Vagina (tissue), 2 donors: ENCODE results near the gene PDE8A. TPM values are rescaled to one million over a fixed set of nuclear protein-coding genes. Genes with fewer than 3 reads are reported as not detected.
"Not testable (repeated sequence)": the region's sequence is repeated elsewhere in the genome, so short reads cannot be mapped to it uniquely, and the experiment has no call there.

ENCODE experiments used
- DNase-seq, 2 donors: peaks; one replicate each; pipeline ENCODE4 v3.0.0-alpha.2; 2017; ENCODE audit errors: extremely low spot score in 2 of 2
- H3K27ac ChIP-seq: fragments of 200-600 bp; sonication (generic); one replicate; pipeline ENCODE4 v1.5.1; 2019
- H3K27me3 ChIP-seq: fragments of 200-600 bp; sonication (generic); one replicate; pipeline ENCODE4 v1.5.1; 2019
- H3K36me3 ChIP-seq, 2 donors: fragments of 200-600 bp; sonication (generic); one replicate each; pipeline ENCODE4 v1.5.1; 2017 to 2019
- H3K4me1 ChIP-seq: fragments of 200-600 bp; sonication (generic); one replicate; pipeline ENCODE4 v1.5.1; 2019
- H3K4me3 ChIP-seq, 2 donors: fragments of 200-600 bp; sonication (generic); 1 replicate in 1 of 2; 2 replicates in 1 of 2; pipeline ENCODE4 v1.5.1; 2016 to 2019
- H3K9me3 ChIP-seq: fragments of 200-600 bp; sonication (generic); one replicate; pipeline ENCODE4 v1.5.1; 2019
- CTCF ChIP-seq, 3 experiments: fragments of 450-650 bp in 2 of 3; fragments of 200-600 bp in 1 of 3; sonication (generic) in 1 of 3; IDR thresholded peaks; one replicate each; pipeline ENCODE4 v1.5.1; 2017 to 2019; ENCODE audit warnings: antibody characterized with exemption in 3 of 3, mild to moderate bottlenecking in 2 of 3, moderate library complexity in 2 of 3
- POLR2A ChIP-seq, 2 donors: fragments of 450-650 bp; IDR thresholded peaks; one replicate each; pipeline ENCODE4 v1.6.1; 2017; ENCODE audit warnings: antibody characterized with exemption in 2 of 2, mild to moderate bottlenecking in 2 of 2, moderate library complexity in 2 of 2
- POLR2AphosphoS5 ChIP-seq, 2 donors: sonication (generic); formaldehyde crosslinking; IDR thresholded peaks; one replicate each; pipeline ENCODE4 v1.9.0; 2017; ENCODE audit warnings: antibody characterized with exemption in 2 of 2, mild to moderate bottlenecking in 2 of 2, low read depth in 1 of 2; ENCODE audit not compliant: insufficient read depth in 1 of 2
- intact Hi-C: fragments of 100-400 bp; cut with DNase I; formaldehyde crosslinking; loops from one replicate; pipeline ENCODE4 v1.15.1; 2023
- small RNA-seq: library from RNA; depleted of rRNA; stranded (forward); fragments of <200 nt; gene quantifications from one replicate; pipeline ENCODE3, GENCODE V24; 2016
- total RNA-seq: library from RNA; depleted of rRNA; stranded (reverse); fragments of >200 nt; gene quantifications from one replicate; pipeline ENCODE4 v1.2.3, GENCODE V29; 2016

PDE8A gene
- total RNA-seq, 1 donor from 2014 or later = 33.9 TPM

DNA sequence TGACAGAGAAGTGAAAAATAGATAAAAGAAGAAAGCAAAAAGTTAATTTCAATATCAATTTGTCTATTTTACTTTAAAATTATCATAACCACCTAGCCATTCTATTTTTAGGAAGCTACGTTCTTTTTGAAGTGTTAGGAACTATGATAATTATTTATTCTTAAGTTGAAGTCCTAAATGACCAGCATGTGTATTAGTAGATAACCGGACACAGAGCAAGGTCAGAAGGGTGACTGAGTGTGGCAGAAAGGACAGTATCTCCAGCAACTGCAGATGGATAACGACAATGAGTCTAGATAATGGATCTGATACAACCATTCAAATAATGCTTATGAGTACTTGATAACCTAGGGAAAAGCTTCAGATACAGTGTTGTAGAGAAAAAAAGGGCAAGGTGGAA is 198.0 kb downstream of the PDE8A start:
- no peaks in the 10 kb centered on the region for H3K9me3 ChIP-seq
- intact Hi-C loops = no loop called here
- no peaks in the 10 kb centered on the region for H3K36me3 ChIP-seq
- DNase-seq = no peak
- H3K4me3 ChIP-seq = no peak overlapping the region
- TF ChIP-seq POLR2A (IDR thresholded peaks at IDR 0.05) = no peak
- TF ChIP-seq CTCF (IDR thresholded peaks at IDR 0.05) = no peak
- TF ChIP-seq POLR2AphosphoS5 (IDR thresholded peaks at IDR 0.05; ENCODE audit: insufficient read depth in 1 of 2, low read depth in 1 of 2) = no peak
- peaks cover 7% of the 10 kb centered on the region for H3K4me1 ChIP-seq
- H3K27ac ChIP-seq = no peak overlapping the region
- H3K27me3 ChIP-seq = no peaks in the 10 kb centered on the region

DNA sequence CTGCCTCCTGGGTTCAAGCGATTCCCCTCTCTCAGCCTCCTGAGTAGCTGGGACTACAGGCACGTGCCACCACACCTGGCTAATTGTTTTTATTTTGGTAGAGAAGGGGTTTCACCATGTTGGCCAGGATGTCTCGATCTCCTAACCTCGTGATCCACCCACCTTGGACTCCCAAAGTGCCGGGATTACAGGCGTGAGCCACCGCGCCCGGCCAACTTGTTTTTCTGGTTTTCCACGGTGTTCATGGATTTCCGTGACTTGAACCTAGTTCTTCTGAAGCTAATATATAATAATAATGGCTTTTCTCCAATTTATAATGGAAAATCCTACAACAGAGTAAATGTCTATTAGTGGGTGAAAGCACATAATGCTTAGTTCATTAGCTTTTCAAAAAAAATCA is 203.7 kb downstream of the PDE8A start:
- H3K9me3 ChIP-seq, intact Hi-C loops, H3K36me3 ChIP-seq, DNase-seq, H3K4me3 ChIP-seq, H3K27ac ChIP-seq, H3K4me1 ChIP-seq, H3K27me3 ChIP-seq: not testable (repeated sequence)

GRCh38 chr15:85188171-85188577 is 206.5 kb downstream of the PDE8A start:
- H3K9me3 ChIP-seq, H3K4me3 ChIP-seq, H3K36me3 ChIP-seq, intact Hi-C loops, H3K27ac ChIP-seq, H3K27me3 ChIP-seq, H3K4me1 ChIP-seq, DNase-seq: not testable (repeated sequence)

Small RNA genes within 50 kb of the gene (small RNA-seq; reads per million reads assigned to genes)
- gene AC044860.2 (not detected), gene RNU6-339P (not detected), gene RNU6-796P (not detected)

Other genes starting within 250 kb of the PDE8A start
- 21.6 TPM for gene ZNF592, start 233.3 kb upstream of the PDE8A start, total RNA-seq
- gene ALPK3, start 164.5 kb upstream of the PDE8A start, total RNA-seq = 2.5 TPM
- gene SLC28A1, start 97.2 kb upstream of the PDE8A start, total RNA-seq = not detected